Measurements from ENCODE around the gene ACAA1. TPM values are rescaled to one million over a fixed set of nuclear protein-coding genes. Genes with fewer than 3 reads are reported as not detected.
"Not testable (repeated sequence)": the region's sequence is repeated elsewhere in the genome, so short reads cannot be mapped to it uniquely, and the experiment has no call there.

Gene ACAA1
- total RNA-seq, 2 donors from 2014 or later: 73.9 to 83.9 TPM

DNA sequence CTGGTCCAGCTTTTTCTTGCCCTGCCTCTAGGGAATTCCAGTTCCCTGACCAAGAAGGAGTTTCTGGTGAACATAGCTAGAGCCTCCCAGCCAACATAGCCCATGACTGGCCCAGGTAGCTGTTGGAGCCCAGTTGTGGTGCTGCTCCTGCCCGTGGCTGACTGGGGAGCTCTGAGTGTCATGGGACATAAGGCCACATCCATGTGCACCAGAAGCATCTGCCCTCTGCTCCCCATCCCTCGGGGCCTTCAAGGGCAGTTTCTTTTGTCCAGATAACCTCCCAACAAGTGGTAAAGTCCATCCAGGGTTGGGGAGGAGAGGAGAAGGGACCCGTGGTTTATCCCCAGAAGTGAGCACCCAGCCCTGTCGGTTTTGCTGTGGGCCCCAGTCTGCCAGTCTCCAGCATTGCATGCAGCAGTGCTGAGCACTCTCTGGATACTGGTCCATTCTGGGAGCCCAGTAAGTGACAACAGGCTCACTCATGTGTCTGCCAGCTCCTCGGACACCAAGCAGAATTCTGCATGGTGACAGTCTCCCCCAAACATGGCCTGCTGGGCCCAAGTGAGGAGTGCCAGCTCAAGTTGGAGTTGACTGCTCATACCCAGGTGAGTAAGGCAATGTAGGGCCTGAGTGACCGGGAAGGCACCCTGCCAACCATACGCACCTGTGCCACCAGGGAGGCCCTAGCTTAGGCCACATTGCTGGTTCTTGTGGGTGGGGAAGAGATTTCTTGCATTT lies 28.8 kb downstream of the ACAA1 start:
- Mint-ChIP-seq H3K36me3 (peaks cover 0 to 8% of the 10 kb centered on the region in 2 donors), H3K27ac (no peak overlapping the region), H3K9me3 (peaks cover 8 to 10% of the 10 kb centered on the region in 2 donors)
- ATAC-seq (no peak), DNase-seq (ENCODE audit: low spot score in 2 of 2) (peak in 1 of 2 donors; percentile 26)

DNA sequence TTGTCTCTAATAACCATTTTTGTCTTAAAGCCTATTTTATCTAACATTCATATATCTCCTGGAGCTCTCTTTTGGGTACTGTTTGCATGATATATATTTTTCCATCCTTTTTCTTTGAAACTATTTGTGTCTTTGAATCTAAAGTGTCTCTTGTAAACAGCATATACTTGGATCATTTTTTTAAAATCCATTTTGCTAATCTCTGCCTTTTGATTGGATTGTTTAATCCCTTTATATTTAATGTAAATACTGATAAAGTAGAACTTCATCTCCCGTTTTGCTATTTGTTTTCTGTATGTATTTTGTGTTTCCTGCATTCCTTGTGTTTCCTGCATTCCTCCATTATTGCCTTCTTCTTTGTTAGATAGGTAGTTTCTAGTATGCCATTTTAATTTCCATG lies 31.4 kb downstream of the ACAA1 start:
- no peak for DNase-seq (ENCODE audit: low spot score in 2 of 2)
- ATAC-seq: no peak
- H3K9me3 Mint-ChIP-seq: peaks cover 8 to 10% of the 10 kb centered on the region in 2 donors

DNA sequence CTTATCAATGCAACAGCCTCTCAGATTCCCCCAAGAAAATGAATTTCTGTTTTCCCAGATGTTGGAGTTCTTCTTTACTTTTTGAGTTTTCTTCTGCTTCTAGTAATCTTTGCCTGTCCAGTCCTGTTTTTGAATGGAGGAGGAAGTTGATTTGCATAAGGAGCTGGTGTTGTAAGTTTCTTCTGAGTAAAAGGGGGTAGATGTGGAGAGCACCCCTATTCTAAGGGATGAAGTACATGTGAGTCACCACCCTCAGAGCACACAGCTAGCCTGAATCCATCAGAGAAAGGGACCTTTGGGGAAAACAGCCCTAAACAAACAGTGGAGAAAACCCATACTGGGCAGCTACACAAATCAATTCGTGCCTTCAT lies 34.5 kb downstream of the ACAA1 start:
- Mint-ChIP-seq H3K27ac (no peak overlapping the region), H3K9me3 (peaks cover 8 to 10% of the 10 kb centered on the region in 2 donors), H3K36me3 (peaks cover 0 to 8% of the 10 kb centered on the region in 2 donors)
- no peak for ATAC-seq
- no peak for DNase-seq (ENCODE audit: low spot score in 2 of 2)

More for the DNA sequence above, 31.4 kb downstream of the ACAA1 start:
- H3K36me3 Mint-ChIP-seq: peaks cover 0 to 8% of the 10 kb centered on the region in 2 donors
- H3K27ac Mint-ChIP-seq: no peak overlapping the region

DNA sequence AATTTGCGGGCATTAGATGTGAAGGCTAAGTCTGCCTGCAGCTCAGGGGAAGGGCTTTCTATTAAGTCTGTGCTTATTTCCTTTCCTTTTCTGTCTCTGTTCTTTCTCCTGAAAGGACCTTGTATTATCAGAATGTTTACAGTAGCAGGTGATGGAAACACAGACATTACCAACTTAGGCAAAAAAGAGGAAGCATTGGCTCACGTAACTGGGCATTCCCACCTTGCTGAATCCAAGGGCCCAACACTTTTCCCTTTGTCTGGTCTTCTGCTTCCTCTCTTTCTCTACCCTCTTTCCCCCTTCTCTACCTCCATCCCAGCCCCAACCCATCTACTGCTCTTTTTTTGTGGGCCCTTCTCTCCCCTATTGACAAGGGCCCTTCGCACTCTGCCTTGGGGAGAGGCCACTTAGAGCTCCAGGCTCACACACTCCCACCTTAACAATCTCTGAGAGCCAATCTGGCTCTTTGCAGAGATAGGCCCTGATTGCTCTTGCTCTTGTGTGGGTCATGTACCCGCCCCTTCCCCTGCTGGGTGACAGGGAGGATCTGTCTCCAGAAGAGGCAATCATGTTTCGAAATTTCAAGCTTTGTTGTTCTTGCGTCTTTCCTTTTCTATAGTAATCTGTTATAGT lies 35.0 kb downstream of the ACAA1 start:
- Mint-ChIP-seq H3K27ac (no peak overlapping the region), H3K9me3 (peaks cover 8 to 10% of the 10 kb centered on the region in 2 donors), H3K36me3 (peaks cover 0 to 8% of the 10 kb centered on the region in 2 donors)
- no peak for DNase-seq (ENCODE audit: low spot score in 2 of 2)
- no peak for ATAC-seq

DNA sequence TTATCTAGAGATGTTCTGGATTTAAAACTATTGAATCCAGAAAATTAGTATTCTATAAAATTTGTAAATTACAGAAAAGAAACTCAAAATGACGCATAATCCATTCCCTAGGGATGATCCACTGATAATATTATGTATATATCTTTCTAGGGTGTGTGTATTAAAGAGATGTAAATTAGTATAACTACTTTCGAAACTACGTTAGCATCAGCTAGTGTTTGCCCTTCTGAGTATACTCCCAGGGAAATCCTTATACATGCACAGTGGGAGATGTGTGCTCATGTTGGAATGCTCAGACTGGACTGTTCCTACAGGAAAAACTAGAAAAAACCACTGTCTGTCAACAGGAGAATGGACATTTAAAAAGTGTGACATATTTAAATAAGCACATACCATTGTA lies 36.4 kb downstream of the ACAA1 start:
- Mint-ChIP-seq H3K9me3 (peaks cover 5 to 6% of the 10 kb centered on the region in 2 donors), H3K36me3 (peaks cover 0 to 4% of the 10 kb centered on the region in 2 donors), H3K27ac (no peak overlapping the region)
- DNase-seq (ENCODE audit: low spot score in 2 of 2): no peak
- no peak for ATAC-seq

DNA sequence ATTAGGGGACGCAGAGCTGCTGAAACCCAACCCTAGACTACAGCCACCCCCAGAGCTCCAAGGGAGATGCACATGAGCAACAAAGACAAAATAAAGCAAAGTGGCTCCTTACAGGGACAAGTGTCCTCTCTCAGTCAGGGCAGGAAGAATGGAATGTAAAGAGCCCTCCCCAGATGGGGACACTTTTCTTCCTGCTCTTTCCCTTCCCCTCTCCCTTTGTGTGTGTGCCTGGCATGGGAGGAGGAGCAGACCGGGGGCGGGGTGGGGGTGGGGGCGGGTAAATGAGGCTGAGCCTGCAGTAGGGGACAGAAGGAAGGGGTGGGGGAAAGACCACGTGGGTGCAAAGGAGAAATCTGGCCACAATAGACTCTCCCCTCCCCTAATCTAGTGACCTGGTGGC lies 37.4 kb downstream of the ACAA1 start:
- Mint-ChIP-seq H3K9me3 (peaks cover 0 to under 1% of the 10 kb centered on the region in 2 donors), H3K27ac (no peak overlapping the region)
- DNase-seq (ENCODE audit: low spot score in 2 of 2): no peak

DNA sequence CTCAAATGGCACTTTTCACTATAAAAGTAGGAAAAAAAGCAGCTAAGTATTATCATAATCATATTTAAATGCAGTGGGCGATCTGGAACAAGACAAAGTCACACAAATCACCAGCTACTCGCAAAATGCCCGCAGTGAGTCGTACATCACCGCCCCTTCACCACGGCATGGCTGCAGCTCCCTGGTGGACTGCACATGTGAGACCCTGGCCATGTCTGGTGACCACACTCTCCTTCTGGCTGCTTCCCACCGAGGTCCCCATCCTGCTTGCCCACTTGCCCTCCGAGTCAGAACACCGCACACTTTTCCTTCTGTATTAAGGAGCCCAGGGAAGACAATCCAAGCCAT lies 38.6 kb downstream of the ACAA1 start:
- ATAC-seq: no peak
- DNase-seq (ENCODE audit: low spot score in 2 of 2): no peak
- Mint-ChIP-seq H3K9me3 (no peaks in the 10 kb centered on the region), H3K27ac (no peak overlapping the region), H3K36me3 (no peaks in the 10 kb centered on the region)

More for the DNA sequence above, 37.4 kb downstream of the ACAA1 start:
- H3K36me3 Mint-ChIP-seq: no peaks in the 10 kb centered on the region
- no peak for ATAC-seq

DNA sequence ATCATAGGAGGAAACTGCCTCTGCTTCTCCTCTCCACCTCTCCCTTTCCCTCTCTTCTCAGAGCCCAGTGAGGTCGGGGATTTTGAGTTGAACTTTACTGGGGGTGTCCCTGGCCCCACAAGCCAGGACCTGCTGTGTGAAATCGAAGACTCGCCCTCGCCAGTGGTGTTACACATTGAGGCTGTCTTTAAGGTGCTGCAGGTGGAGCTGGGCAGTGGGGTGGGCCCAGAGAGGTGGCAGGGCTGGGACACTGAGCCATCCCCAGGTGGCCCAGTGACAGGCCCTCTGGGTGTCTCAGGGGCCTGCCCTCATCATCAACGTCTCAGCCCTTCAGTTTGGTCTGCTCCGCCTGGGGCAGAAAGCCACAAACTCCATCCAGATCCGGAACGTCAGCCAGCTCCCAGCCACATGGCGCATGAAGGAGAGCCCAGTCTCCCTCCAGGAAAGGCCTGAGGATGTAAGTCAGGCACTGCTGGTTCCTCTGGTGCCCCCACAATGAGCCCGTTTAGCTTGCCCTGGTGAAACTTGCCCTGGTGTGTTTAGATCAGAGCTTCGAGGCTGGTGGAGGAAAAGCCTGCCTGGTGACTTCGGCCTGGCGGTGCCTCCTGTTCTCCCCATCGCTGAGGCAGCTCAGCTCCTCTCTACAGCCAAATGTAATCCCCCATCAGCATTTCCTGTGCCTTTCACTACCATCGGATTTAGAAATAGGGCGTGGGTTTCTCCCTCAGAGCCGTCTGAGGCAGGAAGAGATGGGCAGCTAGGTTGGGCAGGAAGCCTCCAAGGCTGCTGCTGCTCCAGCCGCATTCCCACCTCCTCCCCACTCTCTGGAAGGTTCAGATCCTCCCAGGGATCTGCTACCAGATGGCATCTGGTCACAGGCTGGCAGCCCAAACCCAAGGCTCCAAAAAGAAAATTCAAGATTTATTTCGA lies 39.2 kb downstream of the ACAA1 start:
- Mint-ChIP-seq H3K27ac (no peak overlapping the region), H3K36me3 (no peaks in the 10 kb centered on the region), H3K9me3 (no peaks in the 10 kb centered on the region)
- ATAC-seq (no peak), DNase-seq (ENCODE audit: low spot score in 2 of 2) (no peak)

DNA sequence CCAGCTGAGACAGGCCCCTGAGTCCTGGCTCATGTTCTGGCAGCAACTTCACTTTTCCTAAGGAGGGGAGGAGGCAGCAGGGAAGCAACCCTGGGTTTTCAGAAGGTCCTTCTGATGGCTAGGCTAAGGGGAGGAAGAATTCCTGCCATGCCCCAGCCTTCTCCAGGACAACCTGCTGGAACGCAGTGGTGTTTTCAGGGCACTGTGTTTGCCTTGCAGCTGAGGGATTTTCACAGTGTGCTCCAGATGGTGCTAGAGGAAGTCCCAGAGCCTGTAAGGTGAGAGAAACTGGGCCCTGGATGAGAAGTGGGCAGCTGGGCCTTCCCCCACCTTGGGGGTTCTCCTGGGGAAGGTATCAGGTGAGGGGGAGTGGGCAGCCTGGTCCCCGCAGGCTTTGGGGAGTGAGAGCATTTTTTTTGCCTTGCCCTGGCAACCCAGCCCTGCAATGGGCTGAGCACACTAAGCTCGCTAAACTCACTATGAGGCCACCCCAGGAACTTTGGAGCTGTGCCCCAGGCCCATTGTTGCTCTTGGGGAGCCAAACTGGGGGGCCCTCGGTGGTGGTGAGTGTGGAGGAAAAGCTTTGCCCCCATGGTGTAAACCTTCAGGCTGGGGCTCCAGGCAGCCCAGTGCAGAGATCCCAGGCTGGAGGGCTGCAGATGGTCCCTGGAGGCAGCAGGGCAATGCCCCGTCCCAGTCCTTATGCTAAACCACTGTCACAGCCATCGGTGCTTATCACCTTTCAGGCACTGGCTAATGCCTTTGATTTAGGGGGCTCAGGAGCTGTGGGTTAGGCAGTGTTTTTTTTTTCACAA lies 41.1 kb downstream of the ACAA1 start:
- ATAC-seq: no peak
- Mint-ChIP-seq H3K36me3 (no peaks in the 10 kb centered on the region), H3K27ac (no peak overlapping the region), H3K9me3 (no peaks in the 10 kb centered on the region)
- no peak for DNase-seq (ENCODE audit: low spot score in 2 of 2)

DNA sequence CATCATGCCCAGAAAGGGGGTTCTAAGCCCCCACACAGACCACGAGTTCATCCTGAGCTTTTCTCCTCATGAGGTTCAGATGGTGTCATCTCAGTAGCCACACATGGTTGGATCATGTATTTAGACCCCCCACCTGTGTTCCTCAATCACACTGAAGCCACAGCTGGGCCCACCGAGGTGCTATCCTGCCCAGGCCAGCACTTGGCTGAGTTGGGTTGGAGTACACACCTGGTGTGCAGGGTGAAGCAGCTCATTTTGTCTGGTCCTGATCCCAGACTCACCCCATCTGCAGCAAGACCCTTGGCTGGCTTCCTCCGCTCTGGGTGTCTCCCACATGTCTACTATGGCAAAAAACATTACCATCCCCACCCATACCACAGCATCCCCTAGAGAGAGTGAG lies 41.9 kb downstream of the ACAA1 start:
- Mint-ChIP-seq H3K36me3 (no peaks in the 10 kb centered on the region), H3K27ac (no peak overlapping the region), H3K9me3 (no peaks in the 10 kb centered on the region)
- DNase-seq (ENCODE audit: low spot score in 2 of 2): no peak
- no peak for ATAC-seq

DNA sequence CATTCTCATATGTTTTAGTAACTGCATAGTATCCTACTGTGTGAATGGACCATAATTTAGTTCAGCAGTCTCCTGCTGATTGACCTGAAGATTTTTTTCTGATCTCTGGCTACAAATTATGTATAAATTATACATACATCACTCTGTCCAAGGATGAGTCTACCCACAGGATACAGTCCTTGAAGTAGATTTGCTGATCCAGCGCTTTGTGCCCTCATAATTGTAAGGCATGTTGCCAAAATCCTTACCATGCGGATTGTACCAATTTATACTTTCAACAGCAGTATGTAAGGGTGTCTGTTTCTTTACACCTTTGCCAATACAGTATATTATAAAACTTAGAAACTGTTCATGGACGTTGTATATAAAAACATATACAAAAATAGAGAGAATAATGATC lies 46.5 kb downstream of the ACAA1 start:
- Mint-ChIP-seq H3K36me3 (no peaks in the 10 kb centered on the region), H3K27ac (no peak overlapping the region), H3K9me3 (no peaks in the 10 kb centered on the region)
- no peak for DNase-seq (ENCODE audit: low spot score in 2 of 2)
- ATAC-seq: no peak

DNA sequence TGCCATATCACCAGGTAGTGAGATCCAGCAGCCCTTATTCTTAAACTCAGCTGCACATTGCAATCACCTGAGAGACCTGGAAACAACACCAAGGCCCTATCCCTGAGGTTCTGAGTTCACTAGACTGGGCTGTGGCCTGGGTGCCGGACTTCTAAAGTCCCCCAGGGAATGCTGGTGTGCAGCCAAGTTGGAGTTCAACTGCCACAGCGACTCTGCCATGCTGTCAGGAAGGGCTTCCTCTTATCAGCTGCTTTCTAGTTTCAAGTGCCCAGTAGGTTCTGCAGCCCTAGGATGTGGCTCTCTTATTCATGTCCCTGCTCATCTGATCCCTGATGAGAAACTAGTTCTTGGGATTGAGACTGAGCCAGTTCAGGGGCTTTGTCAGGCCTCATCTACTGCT lies 47.8 kb downstream of the ACAA1 start:
- H3K27ac Mint-ChIP-seq: peak overlapping the region in 1 of 2 donors; percentile 32
- H3K36me3 Mint-ChIP-seq: peaks cover 0 to 2% of the 10 kb centered on the region in 2 donors
- H3K9me3 Mint-ChIP-seq: peaks cover 4% of the 10 kb centered on the region in 2 donors
- DNase-seq (ENCODE audit: low spot score in 2 of 2) (no peak), ATAC-seq (no peak)

DNA sequence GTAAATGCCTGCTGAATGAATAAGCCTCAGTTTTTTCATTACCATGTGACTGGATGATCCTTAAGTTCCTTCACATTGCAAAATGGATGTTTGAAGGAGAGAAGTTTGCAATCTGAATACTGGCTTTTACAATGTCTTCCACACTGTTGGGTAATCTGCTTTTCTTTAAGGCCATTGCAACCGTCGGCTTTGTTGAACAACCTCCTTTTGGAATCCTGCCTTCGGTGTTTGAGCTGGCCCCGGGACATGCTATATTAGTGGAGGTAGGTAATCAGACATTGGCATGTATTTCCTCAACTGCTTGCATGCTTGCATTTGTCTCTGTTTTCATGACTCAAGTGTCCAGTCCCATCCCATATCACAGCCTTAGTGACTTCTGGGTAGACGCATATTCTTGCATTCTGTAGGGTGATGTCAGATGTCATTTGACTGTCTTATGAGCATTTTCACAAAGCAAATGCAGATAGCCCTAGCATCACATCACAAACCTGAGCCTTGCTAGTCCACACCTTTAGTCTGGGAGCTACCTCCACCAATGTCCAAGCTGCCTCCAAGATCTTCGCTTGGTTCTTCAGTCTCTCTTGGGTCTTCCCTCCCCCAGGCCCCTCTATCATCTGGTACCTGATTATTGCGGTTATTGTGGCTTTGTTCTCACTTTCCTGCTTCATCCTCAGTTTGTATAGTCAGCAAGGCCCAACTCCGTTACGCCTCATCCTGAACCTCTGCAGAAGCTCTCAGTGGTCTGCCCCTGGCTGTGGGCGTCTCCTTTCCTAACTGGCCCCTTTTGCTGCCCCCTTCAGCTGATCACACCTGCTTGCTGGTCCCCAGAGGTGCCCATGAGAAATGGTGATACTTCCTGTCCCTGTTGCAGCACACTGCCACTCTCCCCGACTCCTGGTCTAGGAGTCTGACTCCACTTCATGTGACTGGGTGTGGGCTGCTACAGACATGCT lies 48.5 kb downstream of the ACAA1 start:
- peaks cover 0 to 4% of the 10 kb centered on the region in 2 donors for H3K36me3 Mint-ChIP-seq
- peak overlapping the region in 1 of 2 donors; percentile 32 for H3K27ac Mint-ChIP-seq
- DNase-seq (ENCODE audit: low spot score in 2 of 2) (no peak), ATAC-seq (no peak)
- H3K9me3 Mint-ChIP-seq: peaks cover 6 to 8% of the 10 kb centered on the region in 2 donors

DNA sequence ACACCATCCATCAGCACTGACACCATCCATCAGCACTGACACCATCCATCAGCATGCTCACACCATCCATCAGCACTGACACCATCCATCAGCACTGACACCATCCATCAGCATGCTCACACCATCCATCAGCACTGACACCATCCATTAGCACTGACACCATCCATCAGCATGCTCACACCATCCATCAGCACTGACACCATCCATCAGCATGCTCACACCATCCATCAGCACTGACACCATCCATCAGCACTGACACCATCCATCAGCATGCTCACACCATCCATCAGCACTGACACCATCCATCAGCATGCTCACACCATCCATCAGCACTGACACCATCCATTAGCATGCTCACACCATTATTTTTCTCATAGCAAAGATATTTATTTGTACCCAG lies 49.6 kb downstream of the ACAA1 start:
- H3K27ac Mint-ChIP-seq: not testable (repeated sequence)

DNA sequence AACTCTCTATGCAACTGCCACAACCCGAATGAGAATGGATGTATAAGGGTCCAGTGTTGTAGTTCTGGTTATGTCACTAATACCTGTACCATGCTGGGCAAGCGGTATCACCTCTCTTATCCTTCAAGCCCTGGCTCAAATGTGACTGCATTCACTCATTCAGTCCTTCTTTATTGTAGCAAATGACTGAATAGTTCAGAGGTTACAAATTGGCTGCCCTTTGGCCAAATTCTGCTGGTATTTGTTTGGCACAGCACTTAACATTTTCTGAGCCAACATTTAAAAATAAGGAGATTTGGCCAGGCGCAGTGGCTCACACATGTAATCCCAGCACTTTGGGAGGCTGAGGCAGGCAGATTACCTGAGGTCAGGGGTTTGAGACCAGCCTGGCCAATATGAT lies 50.4 kb downstream of the ACAA1 start:
- ATAC-seq (no peak), DNase-seq (ENCODE audit: low spot score in 2 of 2) (no peak)
- H3K27ac Mint-ChIP-seq: peak overlapping the region in 1 of 2 donors; percentile 79
- H3K36me3 Mint-ChIP-seq: peaks cover 0 to 4% of the 10 kb centered on the region in 2 donors
- H3K9me3 Mint-ChIP-seq: peaks cover 6 to 8% of the 10 kb centered on the region in 2 donors

More for the DNA sequence above, 49.6 kb downstream of the ACAA1 start:
- H3K9me3 Mint-ChIP-seq; ATAC-seq; DNase-seq (ENCODE audit: low spot score in 2 of 2); H3K36me3 Mint-ChIP-seq: not testable (repeated sequence)

All from activated naive CD4-positive, alpha-beta T cell treated with anti-CD3 and anti-CD28 coated beads, Interleukin-2, amount 50 U/mL, for 72 hours (primary cell).